Fibroblast of lung (primary cell): ENCODE measurements around the gene SSPN. TPM values are rescaled to one million over a fixed set of nuclear protein-coding genes. Genes with fewer than 3 reads are reported as not detected.
A peak's percentile ranks its signal among the peaks of the same experiment; 100 is the strongest.

Source experiments
- DNase-seq, 2 donors: peaks; one replicate each; pipeline versions ENCODE4 v3.0.0 to v3.0.0-alpha.2; 2010; ENCODE audit warnings: low read depth in 2 of 2
- H2AFZ ChIP-seq: 2 replicates; pipeline ENCODE4 v1.5.1; 2012; ENCODE audit warnings: low read length, control low read depth, inconsistent platforms
- H3K27ac ChIP-seq: 2 replicates; pipeline ENCODE4 v1.5.1; 2011; ENCODE audit warnings: low read length, control low read depth; ENCODE audit not compliant: insufficient read depth
- H3K27me3 ChIP-seq: 2 replicates; pipeline ENCODE4 v1.5.1; 2011; ENCODE audit warnings: mild to moderate bottlenecking, low read length; ENCODE audit not compliant: control insufficient read depth, insufficient read depth
- H3K36me3 ChIP-seq: 2 replicates; pipeline ENCODE4 v1.5.1; 2011; ENCODE audit warnings: low read length; ENCODE audit not compliant: control insufficient read depth, insufficient read depth
- H3K4me1 ChIP-seq: 2 replicates; pipeline ENCODE4 v1.5.1; 2011; ENCODE audit warnings: low read length; ENCODE audit not compliant: control insufficient read depth, insufficient read depth; ENCODE audit errors: extremely low read depth
- H3K4me2 ChIP-seq: 2 replicates; pipeline ENCODE4 v1.5.1; 2011; ENCODE audit warnings: low read length, control low read depth; ENCODE audit not compliant: insufficient read depth; ENCODE audit errors: extremely low read depth
- H3K4me3 ChIP-seq, 4 experiments: fragments of 200-600 bp in 1 of 4; sonication (generic) in 1 of 4; replicated peaks in 1 of 4; 2 replicates each; pipeline ENCODE4 v1.5.1; 2011 to 2016; ENCODE audit warnings: low read length in 4 of 4, low read depth in 3 of 4, mild to moderate bottlenecking in 3 of 4, control low read depth in 2 of 4, inconsistent platforms in 1 of 4, mixed read lengths in 1 of 4; ENCODE audit not compliant: insufficient read depth in 1 of 4; ENCODE audit errors: control extremely low read depth in 1 of 4
- H3K79me2 ChIP-seq: 2 replicates; pipeline ENCODE4 v1.5.1; 2012; ENCODE audit warnings: mild to moderate bottlenecking, low read length, inconsistent platforms; ENCODE audit not compliant: control insufficient read depth, insufficient read depth
- H3K9ac ChIP-seq: 2 replicates; pipeline ENCODE4 v1.5.1; 2011; ENCODE audit warnings: mild to moderate bottlenecking, low read length, control low read depth; ENCODE audit not compliant: insufficient read depth
- H3K9me3 ChIP-seq: 2 replicates; pipeline ENCODE4 v1.5.1; 2012; ENCODE audit warnings: low read depth, low read length; ENCODE audit not compliant: control insufficient read depth, insufficient read depth
- H4K20me1 ChIP-seq: 2 replicates; pipeline ENCODE4 v1.5.1; 2011; ENCODE audit warnings: low read length; ENCODE audit not compliant: control insufficient read depth, insufficient read depth; ENCODE audit errors: extremely low read depth
- CTCF ChIP-seq, 2 donors: IDR thresholded peaks in 1 of 2; conservative IDR thresholded peaks in 1 of 2; 1 replicate in 1 of 2; 2 replicates in 1 of 2; pipeline ENCODE4 v1.5.1; 2011 to 2012; ENCODE audit warnings: low read length in 2 of 2, control low read depth in 1 of 2, inconsistent platforms in 1 of 2, low read depth in 1 of 2, mild to moderate bottlenecking in 1 of 2
- EZH2 ChIP-seq: IDR thresholded peaks from 2 replicates; pipeline ENCODE4 v1.5.1; 2012; ENCODE audit warnings: low read length, control low read depth, mild to moderate bottlenecking; ENCODE audit errors: missing control alignments
- polyA plus RNA-seq, 2 donors: library from polyadenylated mRNA; depleted of rRNA in 1 of 2; stranded (reverse) in 1 of 2; unstranded in 1 of 2; fragments of >200 nt; gene quantifications; 2 replicates each; pipeline ENCODE4 v1.2.1, GENCODE V29; 2011 to 2012; ENCODE audit warnings: missing spikeins in 1 of 2
- total RNA-seq: library from RNA; depleted of rRNA; stranded (reverse); fragments of >200 nt; gene quantifications from 2 replicates; pipeline ENCODE4 v1.2.1, GENCODE V29; 2014

The SSPN gene
- total and polyA plus RNA-seq, 2 donors (not counting 1 experiment from before 2014, with no cell fraction given) = 18.3 to 18.5 TPM

DNA sequence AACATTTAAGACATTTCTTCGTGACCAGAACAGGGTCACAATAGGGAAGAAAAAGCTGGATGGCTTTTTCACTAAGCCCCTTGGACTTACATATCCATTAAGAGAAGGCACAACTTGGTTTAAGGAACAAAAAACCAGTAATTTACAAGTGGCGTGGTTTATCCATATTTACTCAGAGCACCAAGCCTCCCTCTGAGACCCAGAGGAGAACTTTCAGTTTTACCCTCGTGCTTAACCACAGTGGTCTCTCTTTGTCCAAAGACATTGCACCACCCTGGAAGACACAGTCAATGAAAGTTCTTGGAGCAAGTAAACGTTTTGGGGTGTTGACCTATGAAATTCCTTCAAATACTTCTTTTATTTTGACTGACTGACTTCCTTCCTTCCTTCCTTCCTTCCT lies 52.5 kb downstream of the SSPN start:
- no peaks in the 10 kb centered on the region for H3K27me3 ChIP-seq
- no peak for DNase-seq
- no peaks in the 10 kb centered on the region for H4K20me1 ChIP-seq
- H3K79me2 ChIP-seq = no peaks in the 10 kb centered on the region
- no peak overlapping the region for H3K9ac ChIP-seq
- H3K4me2 ChIP-seq = no peak overlapping the region
- no peaks in the 10 kb centered on the region for H3K4me1 ChIP-seq
- H3K36me3 ChIP-seq = no peaks in the 10 kb centered on the region
- TF ChIP-seq EZH2 = no peak
- TF ChIP-seq CTCF (conservative IDR thresholded peaks at IDR 0.05 in 1 of 2, IDR thresholded peaks at IDR 0.05 in 1 of 2; ENCODE audit: low read depth in 1 of 2, low read length in 2 of 2) = no peak
- no peak overlapping the region for H3K4me3 ChIP-seq
- H3K9me3 ChIP-seq = no peaks in the 10 kb centered on the region
- H3K27ac ChIP-seq = no peak overlapping the region
- no peak overlapping the region for H2AFZ ChIP-seq

DNA sequence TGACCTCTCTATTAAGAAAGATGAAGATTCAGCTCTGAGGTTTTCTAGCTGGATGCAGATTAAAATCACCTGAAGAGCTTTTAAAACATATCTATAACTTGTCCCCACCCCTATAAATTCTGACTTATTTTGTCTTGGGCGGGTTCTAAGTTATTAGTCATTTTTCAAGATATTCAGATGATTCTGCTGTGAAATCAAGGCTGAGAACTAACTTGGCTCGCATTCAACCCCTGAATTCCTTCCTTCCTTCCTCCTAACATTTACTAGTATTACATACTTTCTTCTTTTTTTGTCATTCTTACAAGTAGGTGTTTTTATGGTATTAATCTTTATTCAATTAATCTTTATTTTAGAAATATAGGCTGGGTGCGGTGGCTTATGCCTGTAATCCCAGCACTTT lies 55.4 kb downstream of the SSPN start:
- no peaks in the 10 kb centered on the region for H4K20me1 ChIP-seq
- peak in 1 of 2 donors; percentile 65 for DNase-seq

GRCh38 chr12:26251600-26251999 lies 56.2 kb downstream of the SSPN start:
- Histone ChIP-seq H3K9ac (no peak overlapping the region), H3K9me3 (no peaks in the 10 kb centered on the region), H3K4me1 (no peaks in the 10 kb centered on the region), H3K4me2 (no peak overlapping the region), H3K27ac (no peak overlapping the region), H3K27me3 (no peaks in the 10 kb centered on the region), H3K4me3 (no peak overlapping the region), H3K36me3 (no peaks in the 10 kb centered on the region), H2AFZ (no peak overlapping the region), H3K79me2 (no peaks in the 10 kb centered on the region), H4K20me1 (no peaks in the 10 kb centered on the region)
- DNase-seq = peak in 1 of 2 donors; percentile 94
- TF ChIP-seq EZH2 = no peak
- TF ChIP-seq CTCF (conservative IDR thresholded peaks at IDR 0.05 in 1 of 2, IDR thresholded peaks at IDR 0.05 in 1 of 2; ENCODE audit: low read depth in 1 of 2, low read length in 2 of 2) = no peak

More for the DNA sequence above, 55.4 kb downstream of the SSPN start:
- H3K4me1 ChIP-seq = no peaks in the 10 kb centered on the region
- no peak overlapping the region for H3K9ac ChIP-seq
- no peaks in the 10 kb centered on the region for H3K79me2 ChIP-seq
- no peaks in the 10 kb centered on the region for H3K27me3 ChIP-seq
- H3K36me3 ChIP-seq = no peaks in the 10 kb centered on the region
- H2AFZ ChIP-seq = no peak overlapping the region
- H3K9me3 ChIP-seq = no peaks in the 10 kb centered on the region
- no peak overlapping the region for H3K4me2 ChIP-seq
- no peak overlapping the region for H3K27ac ChIP-seq
- TF ChIP-seq EZH2 = no peak
- no peak for TF ChIP-seq CTCF (conservative IDR thresholded peaks at IDR 0.05 in 1 of 2, IDR thresholded peaks at IDR 0.05 in 1 of 2; ENCODE audit: low read depth in 1 of 2, low read length in 2 of 2)
- H3K4me3 ChIP-seq = no peak overlapping the region
